Panc1 (cell line): ENCODE results near the gene DCANP1. TPM values are rescaled to one million over a fixed set of nuclear protein-coding genes. Genes with fewer than 3 reads are reported as not detected.

ENCODE experiments used
- ATAC-seq: fragments of 200-7000 bp; cut with Tn5 transposase; 2 replicates; pipeline ENCODE4 v1.9.1; 2020; ENCODE audit warnings: mild to moderate bottlenecking, moderate library complexity
- BruUV-seq: library from RNA; stranded (reverse); fragments of 400-500 nt; replicated peaks from 2 replicates; lab custom pipeline; 2021; lab: Mats Ljungman, UMichigan
- CTCF ChIA-PET: fragments of 300-600 bp; sonication (Branson Sonifier 250); formaldehyde crosslinking; loops from one replicate; lab custom pipeline; 2022; ENCODE audit warnings: antibody characterized with exemption; lab: Charles Lee
- POLR2A ChIA-PET: fragments of 300-600 bp; sonication (Branson Sonifier 250); formaldehyde crosslinking; loops from one replicate; lab custom pipeline; 2022; ENCODE audit warnings: antibody characterized with exemption; lab: Charles Lee
- DNase-seq: peaks from one replicate; pipeline ENCODE4 v3.0.0-alpha.2; 2010; ENCODE audit warnings: low read depth, low spot score
- H3K27ac ChIP-seq: 2 replicates; pipeline ENCODE4 v1.5.1; 2011; ENCODE audit warnings: mild to moderate bottlenecking, low read length, inconsistent platforms
- H3K27me3 ChIP-seq: fragments of 200-500 bp; sonication (Bioruptor generic); 2 replicates; pipeline ENCODE4 v1.6.0; 2014; ENCODE audit warnings: low read length, inconsistent platforms; ENCODE audit not compliant: control insufficient read depth, insufficient read depth
- H3K36me3 ChIP-seq: fragments of 200-500 bp; sonication (Bioruptor generic); 2 replicates; pipeline ENCODE4 v1.5.1; 2014; ENCODE audit warnings: inconsistent platforms, mild to moderate bottlenecking, low read length, moderate library complexity; ENCODE audit not compliant: control insufficient read depth, insufficient read depth
- H3K4me1 ChIP-seq: 2 replicates; pipeline ENCODE4 v1.5.1; 2011; ENCODE audit warnings: inconsistent platforms, mild to moderate bottlenecking, low read length, moderate library complexity; ENCODE audit not compliant: control insufficient read depth, insufficient read depth
- H3K4me3 ChIP-seq, 2 experiments: 2 replicates each; pipeline ENCODE4 v1.5.1; 2011 to 2012; ENCODE audit warnings: low read depth in 2 of 2, low read length in 2 of 2, mild to moderate bottlenecking in 2 of 2, inconsistent platforms in 1 of 2, moderate library complexity in 1 of 2
- H3K9me3 ChIP-seq: fragments of 200-500 bp; sonication (Bioruptor generic); 2 replicates; pipeline ENCODE4 v1.5.1; 2014; ENCODE audit warnings: low read depth, mild to moderate bottlenecking, inconsistent platforms, low read length, moderate library complexity; ENCODE audit not compliant: control insufficient read depth, insufficient read depth
- CTCF ChIP-seq: fragments of 450-650 bp; IDR thresholded peaks from 2 replicates; pipeline ENCODE4 v1.5.1; 2017; ENCODE audit warnings: mild to moderate bottlenecking
- POLR2AphosphoS5 ChIP-seq: IDR thresholded peaks from 2 replicates; pipeline ENCODE4 v1.6.1; 2012; ENCODE audit warnings: mild to moderate bottlenecking, low read depth, low read length, moderate library complexity
- SIN3A ChIP-seq: IDR thresholded peaks from 2 replicates; pipeline ENCODE4 v1.6.1; 2012; ENCODE audit warnings: low read depth, mild to moderate bottlenecking, low read length, moderate library complexity, borderline replicate concordance; ENCODE audit not compliant: insufficient read depth
- TCF7L2 ChIP-seq: IDR thresholded peaks from 2 replicates; pipeline ENCODE4 v1.6.1; 2011; ENCODE audit warnings: mild to moderate bottlenecking, low read depth, low read length, inconsistent platforms
- in situ Hi-C: cut with HindIII; loops from 2 replicates; pipeline ENCODE4 v1.10.0; 2016; ENCODE audit warnings: low sequenced_read_pairs, low pct_unique_long_range_greater_than_20kb
- intact Hi-C: fragments of 100-400 bp; cut with micrococcal nuclease; formaldehyde crosslinking; loops from one replicate; pipeline ENCODE4 v1.10.0; 2022; ENCODE audit not compliant: unreplicated experiment
- total RNA-seq: library from RNA; stranded (reverse); gene quantifications from one replicate; pipeline ENCODE4 v1.2.1, GENCODE V29; 2021; ENCODE audit not compliant: unreplicated experiment
- TF ChIP-seq, protein P1 (sequence below), 2 experiments: IDR thresholded peaks; 2 replicates each; pipeline ENCODE4 v1.6.1; 2011 to 2012; ENCODE audit warnings: low read depth in 2 of 2, control low read depth in 1 of 2, low read length in 1 of 2, mild to moderate bottlenecking in 1 of 2, moderate library complexity in 1 of 2; ENCODE audit not compliant: insufficient read depth in 1 of 2

The DCANP1 gene
- total RNA-seq, 1 experiment from 2014 or later = not detected

DNA sequence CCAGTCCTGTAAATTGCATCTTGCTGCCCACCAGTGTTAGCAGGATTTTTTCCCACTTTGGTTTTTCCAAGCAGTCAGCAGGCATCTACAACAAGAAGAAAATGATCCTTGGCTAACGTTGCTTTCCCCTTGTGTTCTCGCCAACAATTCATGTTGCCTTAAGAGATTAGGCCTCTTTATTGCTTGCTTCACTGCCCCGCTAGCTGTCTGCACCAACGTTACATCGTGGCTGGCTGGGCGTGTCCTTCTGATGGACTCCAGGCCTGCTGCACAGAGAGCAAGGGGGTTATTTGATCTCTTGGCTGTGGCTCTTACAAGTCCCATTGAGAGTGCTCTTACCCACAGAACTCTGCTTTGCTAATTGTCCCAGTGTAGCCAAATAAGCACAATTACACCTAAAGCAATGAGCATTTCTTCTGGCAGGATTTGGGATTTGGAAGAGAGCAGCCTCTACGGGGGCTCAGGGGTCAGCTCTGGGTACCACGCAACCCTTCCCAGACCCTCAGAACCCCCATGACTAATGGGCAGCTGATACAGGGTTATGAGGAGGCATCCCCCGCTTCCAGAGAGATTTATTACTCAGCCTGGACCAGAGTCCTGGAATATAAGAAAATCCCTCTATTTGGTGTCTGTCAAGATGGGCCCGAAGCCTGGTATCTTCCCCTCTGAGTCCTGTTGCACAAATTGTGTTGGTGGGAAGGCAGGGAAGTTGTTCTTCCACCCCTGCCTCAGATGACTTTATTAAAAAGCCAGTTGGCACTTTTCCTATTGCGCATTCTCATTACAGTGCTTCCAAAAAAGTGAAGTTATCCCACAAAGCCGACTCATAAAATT lies 17.6 kb downstream of the DCANP1 start:
- TF ChIP-seq TCF7L2 = no peak
- no peak for TF ChIP-seq POLR2AphosphoS5
- TF ChIP-seq, protein P1, sequence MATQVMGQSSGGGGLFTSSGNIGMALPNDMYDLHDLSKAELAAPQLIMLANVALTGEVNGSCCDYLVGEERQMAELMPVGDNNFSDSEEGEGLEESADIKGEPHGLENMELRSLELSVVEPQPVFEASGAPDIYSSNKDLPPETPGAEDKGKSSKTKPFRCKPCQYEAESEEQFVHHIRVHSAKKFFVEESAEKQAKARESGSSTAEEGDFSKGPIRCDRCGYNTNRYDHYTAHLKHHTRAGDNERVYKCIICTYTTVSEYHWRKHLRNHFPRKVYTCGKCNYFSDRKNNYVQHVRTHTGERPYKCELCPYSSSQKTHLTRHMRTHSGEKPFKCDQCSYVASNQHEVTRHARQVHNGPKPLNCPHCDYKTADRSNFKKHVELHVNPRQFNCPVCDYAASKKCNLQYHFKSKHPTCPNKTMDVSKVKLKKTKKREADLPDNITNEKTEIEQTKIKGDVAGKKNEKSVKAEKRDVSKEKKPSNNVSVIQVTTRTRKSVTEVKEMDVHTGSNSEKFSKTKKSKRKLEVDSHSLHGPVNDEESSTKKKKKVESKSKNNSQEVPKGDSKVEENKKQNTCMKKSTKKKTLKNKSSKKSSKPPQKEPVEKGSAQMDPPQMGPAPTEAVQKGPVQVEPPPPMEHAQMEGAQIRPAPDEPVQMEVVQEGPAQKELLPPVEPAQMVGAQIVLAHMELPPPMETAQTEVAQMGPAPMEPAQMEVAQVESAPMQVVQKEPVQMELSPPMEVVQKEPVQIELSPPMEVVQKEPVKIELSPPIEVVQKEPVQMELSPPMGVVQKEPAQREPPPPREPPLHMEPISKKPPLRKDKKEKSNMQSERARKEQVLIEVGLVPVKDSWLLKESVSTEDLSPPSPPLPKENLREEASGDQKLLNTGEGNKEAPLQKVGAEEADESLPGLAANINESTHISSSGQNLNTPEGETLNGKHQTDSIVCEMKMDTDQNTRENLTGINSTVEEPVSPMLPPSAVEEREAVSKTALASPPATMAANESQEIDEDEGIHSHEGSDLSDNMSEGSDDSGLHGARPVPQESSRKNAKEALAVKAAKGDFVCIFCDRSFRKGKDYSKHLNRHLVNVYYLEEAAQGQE (IDR thresholded peaks at IDR 0.05; ENCODE audit: insufficient read depth in 1 of 2, low read depth in 2 of 2, low read length in 1 of 2) = no peak
- TF ChIP-seq CTCF = no peak
- TF ChIP-seq SIN3A = no peak
- ChIA-PET CTCF (no interaction called here), POLR2A (no interaction called here)
- in situ Hi-C loops (no loop called here), intact Hi-C loops (no loop called here)
- H3K4me3 ChIP-seq = no peak overlapping the region
- no peaks in the 10 kb centered on the region for H3K4me1 ChIP-seq
- no peak overlapping the region for H3K27ac ChIP-seq
- no peaks in the 10 kb centered on the region for H3K27me3 ChIP-seq
- DNase-seq (no peak), ATAC-seq (no peak)
- BruUV-seq = no TSS peak
- peaks cover 6% of the 10 kb centered on the region; the same call in 1 of the 2 replicates for H3K9me3 ChIP-seq
- no peaks in the 10 kb centered on the region for H3K36me3 ChIP-seq

DNA sequence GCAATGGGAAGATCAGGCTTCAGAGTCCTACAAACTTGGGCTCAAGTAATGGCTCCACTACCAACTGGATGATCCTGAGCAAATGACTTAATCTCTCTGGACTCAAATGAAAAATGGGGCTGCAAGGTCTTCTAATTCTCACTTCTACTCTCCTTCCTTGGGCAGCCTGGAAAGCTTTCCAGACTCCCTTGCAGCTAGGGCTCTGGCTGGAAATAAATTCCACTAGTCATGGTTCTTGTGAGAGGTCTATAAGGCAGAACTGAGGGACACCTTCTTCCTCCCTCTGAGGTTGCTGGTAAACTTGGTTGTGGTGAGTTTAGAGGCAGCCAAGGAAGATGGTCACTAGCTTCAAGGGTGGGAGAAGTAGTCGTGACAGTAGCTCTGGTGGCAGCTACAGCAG lies 18.6 kb downstream of the DCANP1 start:
- no peak overlapping the region for H3K27ac ChIP-seq
- no TSS peak for BruUV-seq
- no peaks in the 10 kb centered on the region for H3K27me3 ChIP-seq
- TF ChIP-seq TCF7L2 (no peak), SIN3A (no peak), CTCF (no peak), POLR2AphosphoS5 (no peak)
- TF ChIP-seq, protein P1 (IDR thresholded peaks at IDR 0.05; ENCODE audit: insufficient read depth in 1 of 2, low read depth in 2 of 2, low read length in 1 of 2) = no peak
- POLR2A ChIA-PET = no interaction called here
- ATAC-seq (no peak), DNase-seq (no peak)
- H3K4me3 ChIP-seq = no peak overlapping the region
- H3K4me1 ChIP-seq = no peaks in the 10 kb centered on the region
- H3K36me3 ChIP-seq = no peaks in the 10 kb centered on the region
- CTCF ChIA-PET = no interaction called here
- peaks cover 6% of the 10 kb centered on the region; the same call in 1 of the 2 replicates for H3K9me3 ChIP-seq
- intact Hi-C loops (no loop called here), in situ Hi-C loops (no loop called here)
